22Rv1 (cell line): Measurements from ENCODE around the gene CARF.

ENCODE experiments used
- H3K27ac ChIP-seq: fragments of 450-650 bp; 2 replicates; pipeline ENCODE4 v1.5.1; 2017
- CTCF ChIP-seq: fragments of 450-650 bp; IDR thresholded peaks from 2 replicates; pipeline ENCODE4 v1.5.1; 2017; ENCODE audit warnings: mild to moderate bottlenecking
- ZFX ChIP-seq: fragments of 450-650 bp; IDR thresholded peaks from 2 replicates; pipeline ENCODE4 v1.6.1; 2017; ENCODE audit warnings: antibody characterized with exemption, borderline replicate concordance

CARF gene

GRCh38 chr2:202918860-202919259 is 6.8 kb downstream of the CARF start:
- TF ChIP-seq CTCF (no peak), ZFX (no peak)
- H3K27ac ChIP-seq, result no peak overlapping the region

GRCh38 chr2:202932425-202933138 is 20.5 kb downstream of the CARF start:
- no peak overlapping the region for H3K27ac ChIP-seq
- TF ChIP-seq ZFX (no peak), CTCF (no peak)

DNA sequence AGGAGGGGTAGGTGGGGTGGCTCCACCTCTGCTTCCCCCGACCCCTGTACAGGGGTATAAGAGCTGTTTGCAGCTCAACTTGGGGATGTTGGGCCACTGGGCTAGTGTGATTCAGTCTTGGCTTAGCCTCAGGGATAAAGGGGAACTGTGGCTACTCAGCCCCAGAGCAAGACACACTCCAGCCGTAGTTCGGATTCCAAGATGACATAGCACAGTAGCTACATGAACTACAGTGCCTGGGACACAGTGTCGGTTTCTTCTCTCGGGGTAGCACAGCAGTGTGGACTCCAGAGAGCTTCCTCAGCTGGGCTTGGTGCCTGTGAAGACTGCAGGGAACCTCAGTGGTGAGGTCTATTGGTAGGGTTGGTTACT is 21.1 kb downstream of the CARF start:
- no peak for TF ChIP-seq CTCF
- TF ChIP-seq ZFX, result no peak
- no peak overlapping the region for H3K27ac ChIP-seq

DNA sequence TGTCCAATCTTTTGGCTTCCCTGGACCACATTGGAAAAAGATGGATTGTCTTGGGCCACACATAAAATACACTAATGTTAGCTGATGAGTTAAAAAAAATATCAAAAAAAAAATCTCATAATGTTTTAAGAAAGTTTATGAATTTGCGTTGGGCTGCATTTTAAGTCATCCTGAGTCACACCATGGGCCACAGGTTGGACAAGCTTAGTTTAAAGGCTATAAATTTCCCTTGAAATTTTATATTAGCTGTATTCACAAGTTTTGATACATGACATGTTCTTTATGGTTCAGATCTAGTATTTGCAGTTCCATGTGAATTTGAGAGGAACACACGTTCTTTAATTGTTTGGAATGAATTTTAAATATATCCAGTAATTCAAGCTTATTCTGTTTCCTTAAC is 21.9 kb downstream of the CARF start:
- no peak overlapping the region for H3K27ac ChIP-seq
- no peak for TF ChIP-seq ZFX
- TF ChIP-seq CTCF, result no peak

GRCh38 chr2:202934456-202934855 is 22.4 kb downstream of the CARF start:
- TF ChIP-seq CTCF (no peak), ZFX (no peak)
- H3K27ac ChIP-seq, result no peak overlapping the region

GRCh38 chr2:202938960-202939359 is 26.9 kb downstream of the CARF start:
- no peak for TF ChIP-seq ZFX
- no peak for TF ChIP-seq CTCF
- H3K27ac ChIP-seq, result no peak overlapping the region

GRCh38 chr2:202941771-202942170 is 29.7 kb downstream of the CARF start:
- H3K27ac ChIP-seq, result no peak overlapping the region
- TF ChIP-seq ZFX (no peak), CTCF (no peak)
